NCI-H1417 treated with DMSO at 0.1 percent for 48 hours (cell line): ENCODE measurements around the gene CEP85L.
"Not testable (repeated sequence)": the region's sequence is repeated elsewhere in the genome, so short reads cannot be mapped to it uniquely, and the experiment has no call there.

Experiments
- DNase-seq: peaks from one replicate; lab custom pipeline; 2025; lab: John Stamatoyannopoulos, UW

CEP85L gene

GRCh38 chr6:118500130-118501015 is 151.0 kb downstream of the CEP85L start:
- DNase-seq: no peak

GRCh38 chr6:118495485-118496280 is 155.7 kb downstream of the CEP85L start:
- DNase-seq: no peak

GRCh38 chr6:118494091-118494490 is 157.3 kb downstream of the CEP85L start:
- DNase-seq: no peak

- DNase-seq: no peak
These were observed 161.4 kb downstream of the CEP85L start for GRCh38 chr6:118489990-118490389.

DNA sequence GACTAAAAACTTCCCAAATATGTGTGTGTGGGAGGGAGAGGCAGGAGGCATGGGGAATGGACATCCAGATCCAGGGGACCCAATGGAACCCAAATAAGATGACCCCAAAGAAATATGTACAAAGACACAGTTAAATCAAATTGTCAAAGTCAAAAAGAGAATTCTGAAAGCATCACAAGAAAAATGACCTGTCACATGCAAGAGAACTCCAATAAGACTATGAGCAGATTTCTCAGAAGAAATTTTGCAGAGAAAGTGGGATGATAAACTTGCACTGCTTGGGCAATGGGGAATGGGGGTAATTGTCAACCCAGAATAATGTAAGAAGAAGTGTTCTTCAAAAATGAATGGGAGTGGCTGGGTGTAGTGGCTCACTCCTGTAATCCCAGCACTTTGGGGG is 162.8 kb downstream of the CEP85L start:
- no peak for DNase-seq

- DNase-seq: no peak
These were observed 165.5 kb downstream of the CEP85L start for GRCh38 chr6:118485601-118486550.

DNA sequence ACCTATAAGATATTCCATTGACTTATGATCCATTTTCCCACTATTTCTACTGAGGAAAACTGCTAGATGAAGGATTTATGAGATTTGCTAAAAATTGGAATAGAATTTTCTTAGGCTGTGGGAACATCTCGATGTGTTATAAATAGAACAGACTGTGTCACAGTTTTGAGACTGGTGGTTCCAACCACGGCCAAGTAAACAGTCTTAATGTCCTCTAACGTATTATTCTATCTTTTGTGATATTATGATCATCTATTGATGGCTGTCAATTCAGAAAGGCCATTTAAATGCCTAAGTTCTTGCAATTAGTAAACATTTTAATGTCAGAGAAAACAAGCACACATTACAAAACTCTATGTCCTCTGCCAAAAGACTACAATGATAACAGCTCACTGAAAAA is 174.8 kb downstream of the CEP85L start:
- DNase-seq: no peak

DNA sequence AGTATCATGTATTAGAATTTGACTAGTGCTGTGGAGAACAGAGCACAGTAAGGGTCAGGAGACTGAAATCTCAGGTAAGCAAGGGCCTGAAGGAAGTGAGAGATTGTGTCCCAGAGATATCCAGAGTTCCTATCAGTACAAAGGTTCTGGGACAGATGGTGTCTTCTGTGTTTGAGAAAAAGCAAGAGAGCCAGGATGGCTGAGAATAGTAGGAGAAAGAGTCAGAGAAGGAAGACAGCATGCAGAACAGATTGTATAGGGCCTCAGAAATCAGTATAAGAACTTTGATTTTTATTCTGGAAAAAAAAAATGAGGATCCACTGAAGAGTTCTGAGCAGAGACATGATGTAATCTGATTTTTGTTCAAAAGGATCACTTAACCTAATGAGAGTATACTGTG is 178.1 kb downstream of the CEP85L start:
- no peak for DNase-seq

DNA sequence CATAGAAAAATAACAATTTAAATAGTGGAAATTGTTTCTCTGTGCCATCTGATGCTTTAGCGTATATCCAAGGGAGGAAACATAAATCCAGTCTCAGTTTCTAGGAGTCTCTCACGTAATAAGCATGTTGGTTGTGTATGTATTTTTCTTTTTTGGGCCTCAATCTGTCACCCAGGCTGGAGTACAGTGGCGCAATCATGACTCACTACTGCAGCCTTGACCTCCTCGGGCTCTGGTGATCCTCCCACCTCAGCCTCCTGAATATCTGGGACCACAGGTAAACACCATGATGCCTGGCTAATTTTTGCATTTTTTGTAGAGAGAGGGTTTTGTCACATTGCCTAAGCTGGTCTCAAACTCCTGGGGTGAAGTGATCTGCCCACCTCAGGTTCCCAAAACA is 181.9 kb downstream of the CEP85L start:
- DNase-seq: no peak

- DNase-seq: peak; percentile 81
These were observed 182.5 kb downstream of the CEP85L start for GRCh38 chr6:118468682-118469465.

GRCh38 chr6:118467181-118467580 is 184.2 kb downstream of the CEP85L start:
- DNase-seq: no peak

DNA sequence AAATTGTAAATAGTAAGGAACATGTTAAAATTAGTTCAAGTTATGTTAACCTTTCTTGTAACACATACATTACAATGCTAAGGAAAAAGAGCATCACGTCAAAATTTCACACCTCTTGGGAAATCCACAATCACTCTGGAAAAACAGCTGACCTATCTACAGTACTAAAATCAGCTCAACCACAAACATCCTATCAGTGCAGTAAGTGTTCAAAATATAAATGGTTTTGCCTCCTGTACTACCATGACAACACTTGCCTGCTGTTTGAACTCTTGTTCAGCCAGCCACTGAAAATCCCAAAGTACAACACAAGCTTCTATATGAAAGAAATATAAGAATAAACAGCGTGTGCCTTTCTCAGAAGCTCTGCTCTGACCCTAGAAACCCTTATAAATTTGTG is 186.8 kb downstream of the CEP85L start:
- DNase-seq: no peak

GRCh38 chr6:118460958-118461470 is 190.4 kb downstream of the CEP85L start:
- DNase-seq: no peak

- DNase-seq: no peak
These were observed 194.4 kb downstream of the CEP85L start for GRCh38 chr6:118456982-118457381.

DNA sequence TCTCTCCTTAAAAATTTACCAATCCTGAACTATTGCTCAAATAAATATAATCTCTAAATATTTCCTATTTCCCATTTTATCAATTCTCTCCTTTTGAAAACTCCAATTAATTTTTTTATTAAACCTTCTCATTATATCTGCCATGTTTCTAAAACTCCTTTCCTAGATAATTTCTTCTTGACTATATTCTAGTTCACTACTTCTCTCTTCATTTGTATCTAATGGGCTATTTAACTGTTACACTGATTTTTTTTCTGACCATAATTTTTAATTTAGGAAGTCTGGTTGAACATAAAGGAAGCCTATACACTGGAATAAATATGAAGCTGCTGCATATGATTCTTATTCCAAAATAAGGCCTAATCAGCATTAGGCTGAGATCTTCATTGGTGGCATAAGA is 199.6 kb downstream of the CEP85L start:
- DNase-seq: no peak

- no peak for DNase-seq
These were observed 206.6 kb downstream of the CEP85L start for GRCh38 chr6:118444796-118445195.

- no peak for DNase-seq
These were observed 214.9 kb downstream of the CEP85L start for GRCh38 chr6:118436482-118436881.

DNA sequence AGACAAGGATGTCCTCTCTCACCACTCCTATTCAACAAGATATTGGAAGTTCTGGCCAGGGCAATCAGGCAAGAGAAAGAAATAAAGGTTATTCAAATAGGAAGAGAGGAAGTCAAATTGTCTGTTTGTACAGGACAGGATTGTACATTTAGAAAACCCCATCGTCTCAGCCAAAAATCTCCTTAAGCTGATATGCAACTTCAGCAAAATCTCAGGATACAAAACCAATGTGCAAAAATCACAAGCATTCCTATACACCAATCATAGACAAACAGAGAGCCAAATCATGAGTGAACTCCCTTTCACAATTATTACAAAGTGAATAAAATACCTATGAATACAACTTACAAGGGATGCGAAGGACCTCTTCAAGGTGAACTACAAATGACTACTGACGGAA is 217.2 kb downstream of the CEP85L start:
- DNase-seq: not testable (repeated sequence)

- not testable (repeated sequence) for DNase-seq
These were observed 230.1 kb downstream of the CEP85L start for GRCh38 chr6:118421312-118421711.

GRCh38 chr6:118419448-118420394 is 231.7 kb downstream of the CEP85L start:
- DNase-seq: no peak
